Loucy (cell line): ENCODE measurements around the gene PNMA6F.

Source experiments
- EZH2phosphoT487 ChIP-seq: fragments of 200-600 bp; IDR thresholded peaks from 2 replicates; pipeline ENCODE4 v1.6.1; 2018; ENCODE audit warnings: antibody characterized with exemption, mild to moderate bottlenecking, moderate library complexity, borderline replicate concordance
- TF ChIP-seq, protein P1 (sequence below): fragments of 200-600 bp; sonication (generic); conservative IDR thresholded peaks from 2 replicates; pipeline ENCODE4 v1.5.1; 2014; ENCODE audit warnings: mild to moderate bottlenecking, antibody characterized with exemption, low read length

- TF ChIP-seq, protein P1, sequence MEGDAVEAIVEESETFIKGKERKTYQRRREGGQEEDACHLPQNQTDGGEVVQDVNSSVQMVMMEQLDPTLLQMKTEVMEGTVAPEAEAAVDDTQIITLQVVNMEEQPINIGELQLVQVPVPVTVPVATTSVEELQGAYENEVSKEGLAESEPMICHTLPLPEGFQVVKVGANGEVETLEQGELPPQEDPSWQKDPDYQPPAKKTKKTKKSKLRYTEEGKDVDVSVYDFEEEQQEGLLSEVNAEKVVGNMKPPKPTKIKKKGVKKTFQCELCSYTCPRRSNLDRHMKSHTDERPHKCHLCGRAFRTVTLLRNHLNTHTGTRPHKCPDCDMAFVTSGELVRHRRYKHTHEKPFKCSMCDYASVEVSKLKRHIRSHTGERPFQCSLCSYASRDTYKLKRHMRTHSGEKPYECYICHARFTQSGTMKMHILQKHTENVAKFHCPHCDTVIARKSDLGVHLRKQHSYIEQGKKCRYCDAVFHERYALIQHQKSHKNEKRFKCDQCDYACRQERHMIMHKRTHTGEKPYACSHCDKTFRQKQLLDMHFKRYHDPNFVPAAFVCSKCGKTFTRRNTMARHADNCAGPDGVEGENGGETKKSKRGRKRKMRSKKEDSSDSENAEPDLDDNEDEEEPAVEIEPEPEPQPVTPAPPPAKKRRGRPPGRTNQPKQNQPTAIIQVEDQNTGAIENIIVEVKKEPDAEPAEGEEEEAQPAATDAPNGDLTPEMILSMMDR, result no peak
- TF ChIP-seq EZH2phosphoT487, result no peak
Observed at GRCh38 chrX:153304988-153305736, 16.4 kb downstream of the PNMA6F start.
